HG02943 (cell line): ENCODE results near the gene NFATC1.
A peak's percentile ranks its signal among the peaks of the same experiment; 100 is the strongest.

Experiments
- ATAC-seq: cut with Tn5 transposase; IDR thresholded peaks from one replicate; pipeline ENCODE4 v1.9.1; 2021; ENCODE audit warnings: mild to moderate bottlenecking, low read depth, moderate library complexity; ENCODE audit not compliant: unreplicated experiment

The NFATC1 gene

DNA sequence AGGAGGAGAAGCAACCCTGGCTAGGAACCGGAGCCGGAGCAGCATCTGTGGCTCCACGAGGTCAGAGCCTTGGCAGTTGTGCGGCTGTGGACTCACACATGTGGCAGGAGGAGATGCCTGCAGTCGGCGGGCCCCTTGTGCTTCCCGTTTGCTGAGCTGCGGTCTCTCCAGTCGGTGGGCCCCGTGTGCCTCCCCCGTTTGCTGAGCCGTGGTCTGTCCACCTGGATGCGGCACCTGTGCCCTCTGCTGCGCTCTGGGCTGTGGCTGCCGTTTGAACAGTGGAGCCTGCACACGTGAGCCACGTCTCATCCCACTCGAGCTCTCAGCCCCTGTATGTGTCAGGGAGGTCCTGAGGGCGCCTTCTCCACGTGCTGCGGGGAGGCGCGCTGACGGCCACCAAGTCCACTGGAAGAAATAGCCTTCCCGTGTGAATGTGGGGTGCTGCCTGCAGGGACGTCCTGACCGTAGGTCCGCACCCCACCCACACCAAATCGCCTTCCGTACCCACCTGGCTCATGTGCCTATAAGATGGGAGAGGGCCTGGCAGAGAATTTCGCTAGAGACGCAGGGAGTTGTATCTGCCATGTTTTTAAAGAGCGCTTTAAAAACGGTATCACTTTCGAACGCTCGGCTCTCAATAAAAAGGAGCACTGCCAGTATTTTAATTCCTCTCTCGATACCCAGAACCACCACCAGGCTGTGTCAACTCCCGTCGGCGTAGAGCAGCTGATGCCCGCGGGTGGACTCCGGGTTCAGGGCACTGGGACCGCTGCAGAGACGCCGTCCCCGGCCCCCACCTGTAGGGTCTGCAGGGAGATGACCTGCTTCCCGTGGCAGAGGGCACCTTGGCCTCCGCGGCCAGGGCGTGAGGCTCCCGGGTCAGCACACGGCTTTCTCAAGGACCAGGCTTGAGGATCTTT is 117.0 kb downstream of the NFATC1 start:
- no peak for ATAC-seq

DNA sequence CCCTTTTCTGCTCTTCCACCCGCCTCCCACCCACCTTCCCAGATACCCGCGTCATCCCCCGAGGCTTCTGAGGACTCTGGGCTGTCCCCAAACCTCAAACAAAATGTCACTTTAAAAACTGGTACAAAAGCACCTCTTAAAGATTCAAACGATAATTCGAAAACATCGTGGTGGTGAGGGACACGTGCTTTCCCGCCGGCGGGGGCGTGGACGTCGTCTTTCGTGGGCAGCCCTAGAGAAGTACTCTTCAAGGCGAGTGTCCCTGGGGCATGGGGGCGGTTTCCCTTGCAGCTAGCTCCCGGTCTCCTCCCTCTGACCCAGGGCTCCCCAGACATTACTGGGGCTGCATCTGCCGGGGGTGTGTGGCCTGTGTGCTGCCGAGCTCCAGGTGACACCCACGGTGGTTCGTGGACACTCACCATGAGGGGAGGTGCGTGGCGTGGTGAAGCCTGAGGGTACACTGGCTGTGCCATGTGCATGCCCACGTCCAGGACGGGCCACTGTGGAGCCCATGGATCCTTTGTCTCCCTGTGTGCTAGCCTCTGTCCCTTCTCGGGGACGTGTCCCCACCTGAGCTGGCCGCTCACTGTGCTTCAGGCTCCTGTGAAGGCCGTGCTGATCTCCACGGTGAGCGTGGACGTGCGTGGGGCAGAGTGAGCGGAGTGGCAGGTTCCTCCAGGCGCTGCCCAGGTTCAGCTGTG is 117.8 kb downstream of the NFATC1 start:
- no peak for ATAC-seq

DNA sequence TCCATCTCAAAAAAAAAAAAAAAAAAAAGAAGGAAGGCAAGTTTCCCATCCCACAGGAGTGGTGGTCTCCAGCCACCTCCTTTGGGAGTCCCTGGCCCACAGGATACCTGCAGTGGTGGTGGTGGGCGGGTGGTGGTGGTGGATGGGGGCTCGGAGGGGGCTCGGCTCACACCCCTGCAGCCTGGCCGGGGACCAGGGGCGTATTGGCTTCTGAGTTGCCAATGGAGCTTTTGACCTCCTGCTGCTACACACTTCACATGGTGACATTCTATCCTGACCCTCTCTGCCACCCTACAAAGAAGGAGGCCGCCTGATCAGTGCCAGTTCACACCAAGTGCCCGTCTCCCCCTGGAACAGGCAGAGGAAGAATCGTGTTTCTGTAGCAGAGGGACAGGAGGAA is 119.6 kb downstream of the NFATC1 start:
- ATAC-seq, result no peak

DNA sequence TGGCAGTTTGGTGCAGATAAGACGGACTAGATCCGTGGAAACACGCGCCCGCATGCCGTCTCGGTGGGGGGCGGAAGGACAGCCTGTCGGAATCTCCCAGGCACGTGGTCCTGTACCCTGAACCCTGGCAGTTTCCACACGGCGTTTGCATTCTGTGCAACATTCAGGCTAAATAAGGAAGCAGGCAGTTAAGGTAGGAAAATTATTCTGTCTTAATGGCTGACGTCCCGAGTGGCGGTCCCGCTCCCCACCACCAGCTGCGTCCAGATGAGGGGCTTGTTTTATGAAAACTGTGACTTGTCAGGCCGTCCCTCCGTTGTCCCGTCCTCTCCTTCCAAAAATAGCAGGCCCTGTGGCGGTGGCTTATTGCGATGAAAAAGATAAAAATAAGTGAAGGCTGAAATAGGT is 120.2 kb downstream of the NFATC1 start:
- no peak for ATAC-seq

DNA sequence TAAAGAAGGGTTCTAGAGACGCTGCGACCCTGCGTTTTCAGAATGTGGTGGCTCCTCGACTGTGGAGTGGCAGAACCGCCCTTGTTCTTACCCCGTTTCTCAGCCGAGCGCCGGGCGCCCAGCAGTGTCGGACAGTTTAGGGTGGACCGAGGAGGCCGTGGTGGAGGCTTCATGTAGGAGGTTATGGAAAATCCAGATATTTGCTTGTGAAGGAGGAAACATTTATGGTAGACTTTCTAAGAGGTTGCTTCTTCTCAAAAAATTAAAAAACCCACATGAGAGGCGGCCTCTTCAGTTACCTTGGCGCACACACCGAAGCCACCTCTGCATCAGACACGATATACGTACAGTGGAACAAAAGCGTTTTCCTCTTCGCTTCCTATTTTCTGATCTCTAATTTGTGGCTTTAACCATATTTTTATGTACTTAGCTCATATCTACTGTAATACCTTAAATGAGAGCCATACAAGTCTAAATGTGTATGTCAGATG is 120.8 kb downstream of the NFATC1 start:
- no peak for ATAC-seq

DNA sequence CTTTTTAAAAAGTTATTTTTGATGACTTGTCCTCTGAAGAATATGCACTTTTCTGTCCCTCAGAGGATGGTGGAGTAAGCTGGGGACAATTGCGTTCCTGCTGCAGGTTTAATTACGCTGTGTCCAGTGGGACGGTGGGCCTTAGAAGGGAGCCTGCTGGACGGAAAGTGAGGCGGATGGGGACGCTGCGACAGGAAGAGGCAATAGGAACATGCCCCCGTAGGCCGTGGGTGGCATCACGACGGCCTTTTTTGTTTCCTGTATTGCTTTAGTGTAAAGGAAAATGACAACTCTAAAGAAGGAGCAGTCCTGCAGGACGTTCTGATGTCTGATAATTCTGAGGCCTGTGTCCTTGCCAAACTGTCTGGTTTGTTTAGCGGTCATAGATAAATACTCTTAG is 121.6 kb downstream of the NFATC1 start:
- no peak for ATAC-seq

DNA sequence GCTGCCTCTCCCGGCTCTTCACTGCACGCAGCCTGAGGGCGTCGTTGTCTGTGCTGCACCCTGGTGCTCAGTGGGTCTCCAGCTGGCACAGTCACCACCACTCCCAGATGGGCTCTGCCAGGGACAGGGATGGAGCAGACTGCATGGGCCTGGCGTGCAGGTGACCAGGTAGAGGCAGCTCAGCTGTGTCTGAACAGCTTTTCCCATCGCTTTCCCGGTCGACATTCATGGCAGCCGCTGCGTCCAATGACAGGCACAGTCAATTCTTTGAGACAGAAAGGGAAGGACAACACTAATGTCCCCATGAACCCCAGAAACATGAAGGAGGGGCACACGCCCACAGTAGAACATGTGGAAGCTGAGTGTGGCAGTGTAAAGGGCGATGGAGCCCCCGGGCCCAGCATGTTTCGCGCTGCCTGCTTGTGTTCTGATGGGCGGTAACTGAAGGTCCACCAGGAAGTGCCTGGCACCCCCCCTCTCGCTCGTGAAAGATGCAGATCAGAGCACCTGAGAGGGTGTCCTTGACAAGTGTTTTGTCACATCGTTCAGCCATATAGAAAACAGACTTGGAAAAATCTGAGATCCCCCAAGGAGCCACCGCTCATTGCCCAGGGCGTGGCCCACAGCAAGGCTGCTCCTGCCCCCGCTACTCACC is 122.4 kb downstream of the NFATC1 start:
- ATAC-seq, result no peak

DNA sequence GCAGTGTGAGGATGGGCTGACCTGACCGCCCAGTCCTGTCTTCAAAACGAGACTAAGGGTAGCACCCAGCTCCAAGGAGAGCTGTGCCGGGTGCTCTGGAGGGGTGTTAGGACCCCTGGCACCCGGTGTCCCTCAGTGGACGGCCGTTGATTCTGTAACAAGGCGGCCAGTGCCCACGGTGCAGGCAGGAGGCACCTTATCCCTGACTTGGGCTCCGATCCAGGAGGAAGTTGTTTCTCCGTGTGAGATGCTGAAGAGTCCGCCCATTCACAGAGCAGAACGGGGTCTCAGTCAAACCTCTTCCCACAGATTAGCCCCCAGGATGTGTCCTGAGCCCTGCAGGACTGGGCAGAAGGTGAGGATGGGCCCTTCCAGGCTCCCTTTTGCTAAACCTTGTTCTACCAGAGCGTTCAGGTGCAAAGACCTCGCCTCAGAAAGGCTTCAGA is 123.0 kb downstream of the NFATC1 start:
- ATAC-seq, result no peak

DNA sequence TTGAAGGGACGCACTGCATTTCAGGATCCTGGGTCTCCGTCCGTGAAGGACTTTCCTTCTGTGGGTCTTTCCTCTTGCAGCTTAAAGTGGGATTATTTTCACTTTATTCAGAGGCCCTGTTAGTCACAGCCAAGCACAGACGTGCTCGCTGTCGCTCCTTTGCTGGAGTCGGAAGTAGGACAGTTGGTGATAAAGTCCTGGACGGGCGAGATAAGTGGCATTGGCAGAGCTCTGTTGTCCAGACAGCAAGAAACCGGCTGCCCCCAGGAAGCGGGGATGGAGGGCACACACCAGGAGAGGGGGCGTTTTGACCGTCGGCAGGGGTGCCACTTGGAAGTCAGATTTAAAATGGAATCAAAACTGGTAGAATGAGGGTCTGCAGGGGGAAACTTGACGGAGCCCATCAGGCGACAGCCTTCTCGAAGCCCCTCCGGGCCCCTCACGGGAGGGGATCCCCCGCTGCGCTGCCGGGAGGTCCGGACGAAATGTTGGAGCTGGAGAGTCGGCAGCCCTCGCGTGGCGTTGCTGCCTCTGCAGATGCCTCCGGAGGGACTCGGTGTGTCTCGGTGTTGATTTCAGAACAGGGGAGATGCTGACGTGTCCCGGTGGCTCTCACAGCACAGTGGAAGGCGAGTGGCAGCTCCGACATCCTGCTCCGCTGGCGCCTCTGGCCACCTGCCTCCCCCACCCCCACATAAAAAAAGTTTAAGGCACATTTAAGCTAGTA is 124.2 kb downstream of the NFATC1 start:
- no peak for ATAC-seq

DNA sequence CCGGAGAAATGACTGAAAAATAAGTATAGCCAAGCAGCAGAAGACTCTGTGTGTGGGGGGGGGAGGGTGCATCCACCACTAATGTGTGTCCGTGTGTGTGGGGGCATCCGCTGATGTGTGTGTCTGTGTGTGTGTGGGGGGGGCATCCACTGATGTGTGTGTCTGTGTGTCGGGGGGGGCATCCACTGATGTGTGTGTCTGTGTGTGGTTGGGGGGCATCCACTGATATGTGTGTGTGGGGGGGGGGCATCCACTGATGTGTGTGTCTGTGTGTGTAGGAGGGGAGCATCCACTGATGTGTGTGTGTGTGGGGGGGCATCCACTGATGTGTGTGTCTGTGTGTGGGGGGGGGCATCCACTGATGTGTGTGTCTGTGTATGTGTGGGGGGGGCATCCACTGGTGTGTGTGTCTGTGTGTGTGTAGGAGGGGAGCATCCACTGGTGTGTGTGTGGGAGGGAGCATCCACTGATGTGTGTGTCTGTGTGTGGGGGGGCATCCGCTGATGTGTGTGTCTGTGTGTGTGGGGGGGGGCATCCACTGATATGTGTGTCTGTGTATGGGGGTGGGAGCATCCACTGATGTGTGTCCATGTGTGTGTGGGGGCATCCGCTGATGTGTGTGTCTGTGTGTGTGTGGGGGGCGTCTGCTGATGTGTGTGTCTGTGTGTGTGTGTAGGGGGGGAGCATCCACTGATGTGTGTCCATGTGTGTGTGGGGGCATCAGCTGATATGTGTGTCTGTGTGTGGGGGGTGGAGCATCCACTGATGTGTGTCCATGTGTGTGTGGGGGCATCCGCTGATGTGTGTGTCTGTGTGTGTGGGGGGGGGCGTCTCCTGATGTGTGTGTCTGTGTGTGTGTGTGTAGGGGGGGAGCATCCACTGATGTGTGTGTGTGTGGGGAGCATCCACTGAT is 125.0 kb downstream of the NFATC1 start:
- ATAC-seq, result no peak

DNA sequence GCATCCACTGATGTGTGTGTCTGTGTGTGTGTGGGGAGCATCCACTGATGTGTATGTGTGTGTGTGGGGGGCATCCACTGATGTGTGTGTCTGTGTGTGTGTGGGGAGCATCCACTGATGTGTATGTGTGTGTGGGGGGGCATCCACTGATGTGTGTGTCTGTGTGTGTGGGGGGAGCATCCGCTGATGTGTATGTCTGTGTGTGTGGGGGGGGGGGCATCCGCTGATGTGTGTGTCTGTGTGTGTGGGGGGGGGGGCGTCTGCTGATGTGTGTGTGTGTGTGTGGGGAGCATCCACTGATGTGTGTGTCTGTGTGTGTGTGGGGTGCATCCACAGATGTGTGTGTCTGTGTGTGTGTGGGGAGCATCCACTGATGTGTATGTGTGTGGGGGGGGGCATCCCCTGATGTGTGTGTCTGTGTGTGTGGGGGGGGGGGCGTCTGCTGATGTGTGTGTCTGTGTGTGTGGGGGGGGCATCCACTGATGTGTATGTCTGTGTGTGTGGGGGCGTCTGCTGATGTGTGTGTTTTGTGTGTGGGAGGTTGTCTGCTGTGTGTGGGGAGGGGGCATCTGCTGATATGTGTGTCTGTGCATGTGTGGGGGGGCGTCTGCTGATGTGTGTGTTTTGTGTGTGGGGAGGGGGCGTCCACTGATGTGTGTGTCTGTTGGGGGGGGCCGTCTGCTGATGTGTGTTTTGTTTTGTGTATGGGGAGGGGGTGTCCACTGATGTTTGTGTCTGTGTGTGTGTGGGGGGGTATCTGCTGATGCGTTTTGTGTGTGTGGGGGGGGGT is 125.9 kb downstream of the NFATC1 start:
- ATAC-seq, result no peak

DNA sequence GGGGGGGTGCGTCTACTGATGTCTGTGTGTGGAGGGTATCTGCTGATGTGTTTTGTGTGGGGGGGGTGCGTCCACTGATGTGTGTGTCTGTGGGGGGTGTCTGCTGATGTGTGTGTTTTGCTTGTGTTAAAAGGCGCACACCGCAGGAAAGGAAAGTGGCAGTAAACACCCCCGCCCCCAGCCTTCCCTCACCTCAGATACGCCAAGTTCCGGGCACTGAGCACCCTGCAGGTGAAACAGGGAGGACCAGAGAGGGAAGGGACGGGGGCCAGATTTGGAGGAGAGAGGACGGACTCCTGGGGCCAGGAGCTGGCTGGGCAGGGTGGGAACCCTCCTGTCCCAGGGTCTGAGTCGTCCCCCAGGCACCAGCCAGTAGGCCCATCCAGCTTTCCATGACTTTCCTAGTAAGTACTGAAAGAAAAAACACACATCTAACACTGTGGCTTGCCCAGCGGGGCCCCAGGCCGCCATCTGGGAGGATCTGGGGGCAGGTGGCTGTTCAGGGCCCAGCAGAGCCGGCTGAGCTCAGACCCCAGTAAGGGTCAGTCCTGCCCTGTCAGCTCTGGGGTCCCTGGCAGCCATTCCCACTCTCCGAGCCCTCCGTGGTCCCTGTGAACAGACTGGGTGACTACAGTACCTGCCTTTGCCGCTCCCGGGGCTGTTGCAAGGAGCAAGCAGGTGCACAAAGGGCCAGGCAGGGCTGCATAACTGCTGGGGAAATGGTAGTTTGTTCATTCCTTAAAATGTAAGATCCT is 126.9 kb downstream of the NFATC1 start:
- peak; percentile 22 for ATAC-seq

DNA sequence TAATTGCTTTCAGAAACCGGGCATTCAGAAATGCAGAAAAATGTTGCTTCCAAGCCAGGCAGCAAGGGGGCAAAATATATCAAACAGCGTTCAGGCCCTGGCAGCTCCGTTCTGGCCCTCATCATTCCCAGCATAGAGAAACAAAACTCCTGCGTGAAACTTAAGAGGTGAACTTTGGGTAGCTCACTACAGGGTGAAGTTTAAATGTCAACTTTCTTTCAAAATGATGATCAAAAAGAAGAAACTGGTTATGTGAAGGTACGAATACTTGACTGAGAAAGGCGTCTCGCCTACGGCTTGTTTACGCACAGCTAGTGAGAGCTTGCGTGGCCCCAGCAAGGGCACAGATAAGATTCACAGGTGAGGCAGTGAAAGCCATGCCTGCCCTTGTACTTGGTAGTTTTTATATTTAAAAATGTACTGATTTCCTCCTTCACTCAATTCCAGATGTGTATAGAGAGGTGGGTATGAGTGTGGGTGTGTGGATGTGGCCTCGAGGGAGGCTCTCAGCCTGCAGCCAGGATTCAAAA is 127.5 kb downstream of the NFATC1 start:
- peak; percentile 30 for ATAC-seq

DNA sequence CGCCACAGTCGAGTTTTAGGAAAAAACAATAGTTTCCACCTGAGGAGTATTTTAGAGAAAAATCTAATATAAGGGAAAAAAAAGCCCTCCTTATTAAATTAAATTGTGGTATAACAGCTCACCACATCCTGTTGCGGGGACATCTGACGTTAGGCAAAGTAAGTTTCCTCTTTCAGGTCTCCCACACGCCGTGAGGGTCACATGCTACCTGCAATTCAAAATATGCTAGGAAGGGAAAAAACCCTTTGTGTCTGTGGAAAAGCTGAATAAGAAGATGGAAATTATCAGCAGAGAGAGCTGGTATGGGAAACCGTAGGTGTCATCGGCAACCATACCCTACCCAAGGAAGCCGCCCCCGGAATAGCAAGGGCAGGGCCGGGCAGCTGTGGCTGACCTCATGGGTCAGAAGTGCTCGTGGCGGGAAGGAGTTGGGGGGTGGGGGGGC is 128.0 kb downstream of the NFATC1 start:
- peak; percentile 51 for ATAC-seq

DNA sequence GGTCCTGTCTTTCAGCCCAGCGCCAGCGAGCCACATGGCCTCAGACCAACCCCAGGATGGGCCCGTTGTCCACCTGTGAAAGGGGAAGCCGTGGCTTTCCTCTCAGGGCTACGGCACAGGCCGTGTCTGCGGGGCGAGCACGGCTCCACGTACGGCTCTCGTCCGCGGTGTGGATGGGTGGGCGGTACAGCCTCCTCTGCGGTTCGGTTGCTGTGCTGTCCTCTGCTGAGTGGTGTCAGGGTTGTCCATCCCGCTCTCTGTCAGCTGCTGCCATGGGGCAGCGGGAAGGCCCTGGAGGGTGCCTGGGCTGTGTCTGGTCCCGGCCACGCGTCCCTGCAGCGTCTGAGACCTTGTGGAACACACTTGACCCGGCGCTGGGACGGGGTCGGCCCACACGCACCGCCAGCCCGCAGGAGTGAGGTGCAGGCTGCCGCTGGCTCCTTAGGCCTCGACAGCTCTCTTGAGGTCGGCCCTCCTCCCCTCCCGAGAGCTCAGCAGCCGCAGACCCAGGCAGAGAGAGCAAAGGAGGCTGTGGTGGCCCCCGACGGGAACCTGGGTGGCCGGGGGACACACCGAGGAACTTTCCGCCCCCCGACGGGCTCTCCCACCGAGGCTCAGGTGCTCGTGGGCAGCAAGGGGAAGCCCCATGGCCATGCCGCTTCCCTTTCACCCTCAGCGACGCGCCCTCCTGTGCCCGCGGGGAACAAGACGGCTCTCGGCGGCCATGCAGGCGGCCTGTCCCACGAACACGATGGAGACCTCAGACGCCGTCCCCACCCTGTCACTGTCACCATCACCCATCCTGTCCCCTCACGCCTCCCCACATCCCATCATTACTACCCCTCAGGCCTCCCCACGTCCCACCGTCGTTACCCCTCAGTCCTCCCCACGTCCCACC is 128.7 kb downstream of the NFATC1 start:
- peak; percentile 30 for ATAC-seq
